Measurements from ENCODE around the gene LRRN3. TPM values are rescaled to one million over a fixed set of nuclear protein-coding genes. Genes with fewer than 3 reads are reported as not detected.

Gene LRRN3
- total and polyA plus RNA-seq, 2 of the 8 experiments (the other 6 are each of a cell fraction or from before 2014, with no cell fraction given): 0.20 to 0.32 TPM

DNA sequence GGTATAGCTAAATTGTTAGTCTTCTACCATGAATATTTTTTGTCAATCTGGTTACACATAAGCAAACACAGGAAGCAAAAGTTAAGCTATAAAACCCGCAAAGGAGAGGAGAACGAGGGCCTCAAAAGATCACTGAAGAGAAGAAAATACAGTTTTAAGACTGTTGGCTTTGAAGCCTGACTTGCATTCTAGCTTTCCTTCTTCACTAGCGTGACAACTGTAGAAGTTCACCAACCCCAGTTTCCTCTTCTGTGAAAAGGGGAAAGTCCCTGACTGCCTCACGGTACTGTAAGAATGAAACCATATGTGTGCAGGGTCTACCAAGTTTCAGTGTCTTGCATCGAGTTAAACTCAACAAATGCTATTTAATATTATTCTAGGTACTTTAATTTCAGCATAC, 7.5 kb upstream of the LRRN3 start:
- no peaks in the 10 kb centered on the region for H3K79me1 ChIP-seq (ENCODE audit: low read depth, low read length)
- TF ChIP-seq RFX5 (IDR thresholded peaks at IDR 0.05; ENCODE audit: borderline replicate concordance, low read depth, low read length) (no peak), CTBP2 (IDR thresholded peaks at IDR 0.05; ENCODE audit: borderline replicate concordance, insufficient read depth, insufficient read length, low read length) (no peak), RNF2 (IDR thresholded peaks at IDR 0.05; ENCODE audit: borderline replicate concordance, low read depth, low read length, missing control alignments, poor library complexity, severe bottlenecking) (no peak), MAFK (IDR thresholded peaks at IDR 0.05; ENCODE audit: low read depth, low read length) (no peak), KDM4A (IDR thresholded peaks at IDR 0.05; ENCODE audit: low read depth, low read length, severe bottlenecking) (no peak), NRF1 (IDR thresholded peaks at IDR 0.05; ENCODE audit: low read depth, low read length) (no peak), TAF1 (IDR thresholded peaks at IDR 0.05; ENCODE audit: low read depth, low read length) (no peak), ZNF274 (IDR thresholded peaks at IDR 0.05; ENCODE audit: borderline replicate concordance, extremely low read depth, low read length) (no peak)
- TF ChIP-seq, protein P1, sequence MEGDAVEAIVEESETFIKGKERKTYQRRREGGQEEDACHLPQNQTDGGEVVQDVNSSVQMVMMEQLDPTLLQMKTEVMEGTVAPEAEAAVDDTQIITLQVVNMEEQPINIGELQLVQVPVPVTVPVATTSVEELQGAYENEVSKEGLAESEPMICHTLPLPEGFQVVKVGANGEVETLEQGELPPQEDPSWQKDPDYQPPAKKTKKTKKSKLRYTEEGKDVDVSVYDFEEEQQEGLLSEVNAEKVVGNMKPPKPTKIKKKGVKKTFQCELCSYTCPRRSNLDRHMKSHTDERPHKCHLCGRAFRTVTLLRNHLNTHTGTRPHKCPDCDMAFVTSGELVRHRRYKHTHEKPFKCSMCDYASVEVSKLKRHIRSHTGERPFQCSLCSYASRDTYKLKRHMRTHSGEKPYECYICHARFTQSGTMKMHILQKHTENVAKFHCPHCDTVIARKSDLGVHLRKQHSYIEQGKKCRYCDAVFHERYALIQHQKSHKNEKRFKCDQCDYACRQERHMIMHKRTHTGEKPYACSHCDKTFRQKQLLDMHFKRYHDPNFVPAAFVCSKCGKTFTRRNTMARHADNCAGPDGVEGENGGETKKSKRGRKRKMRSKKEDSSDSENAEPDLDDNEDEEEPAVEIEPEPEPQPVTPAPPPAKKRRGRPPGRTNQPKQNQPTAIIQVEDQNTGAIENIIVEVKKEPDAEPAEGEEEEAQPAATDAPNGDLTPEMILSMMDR (IDR thresholded peaks at IDR 0.05; ENCODE audit: control extremely low read depth in 1 of 3, insufficient read depth in 1 of 3, low read depth in 1 of 3, low read length in 3 of 3): no peak
- TF ChIP-seq, protein P2, sequence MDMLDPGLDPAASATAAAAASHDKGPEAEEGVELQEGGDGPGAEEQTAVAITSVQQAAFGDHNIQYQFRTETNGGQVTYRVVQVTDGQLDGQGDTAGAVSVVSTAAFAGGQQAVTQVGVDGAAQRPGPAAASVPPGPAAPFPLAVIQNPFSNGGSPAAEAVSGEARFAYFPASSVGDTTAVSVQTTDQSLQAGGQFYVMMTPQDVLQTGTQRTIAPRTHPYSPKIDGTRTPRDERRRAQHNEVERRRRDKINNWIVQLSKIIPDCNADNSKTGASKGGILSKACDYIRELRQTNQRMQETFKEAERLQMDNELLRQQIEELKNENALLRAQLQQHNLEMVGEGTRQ (IDR thresholded peaks at IDR 0.05; ENCODE audit: low read length): no peak

More for the DNA sequence above, 7.5 kb upstream of the LRRN3 start:
- Histone ChIP-seq H3K36me3 (ENCODE audit: control insufficient read depth in 2 of 4, insufficient read depth in 4 of 4, low read length in 3 of 4) (no peaks in the 10 kb centered on the region), H3K9ac (replicated peaks in 1 of 4; ENCODE audit: extremely low read depth in 1 of 4, low read depth in 3 of 4, low read length in 3 of 4) (no peak overlapping the region), H3K4me1 (replicated peaks in 1 of 4; ENCODE audit: control insufficient read depth in 3 of 4, insufficient read depth in 4 of 4, low read length in 3 of 4) (peaks cover 0 to 9% (median 1%) of the 10 kb centered on the region in 4 experiments; a peak in 1 of 7 replicates), H3K27ac (ENCODE audit: low read depth, low read length) (no peak overlapping the region), H2AK5ac (ENCODE audit: low read depth, low read length) (no peak overlapping the region), H3K18ac (ENCODE audit: extremely low read depth, low read length) (no peak overlapping the region), H2BK5ac (ENCODE audit: low read depth, low read length) (no peak overlapping the region), H4K20me1 (replicated peaks in 1 of 2; ENCODE audit: control insufficient read depth in 1 of 2, insufficient read depth in 2 of 2, low read length in 2 of 2) (no peaks in the 10 kb centered on the region), H3K9me3 (ENCODE audit: insufficient read depth in 2 of 2, low read depth in 1 of 2, low read length in 1 of 2) (no peaks in the 10 kb centered on the region), H2BK12ac (ENCODE audit: low read depth, low read length) (no peak overlapping the region), H4K8ac (ENCODE audit: extremely low read depth, insufficient read depth, low read length) (no peak overlapping the region), H3K56ac (replicated peaks; ENCODE audit: insufficient read length, low read depth, low read length) (no peak overlapping the region), H3K4ac (replicated peaks; ENCODE audit: insufficient read length, low read depth, low read length) (no peak overlapping the region), H2BK15ac (ENCODE audit: low read length) (no peak overlapping the region), H2BK20ac (ENCODE audit: low read length) (no peak overlapping the region), H4K5ac (ENCODE audit: insufficient read length, low read depth, low read length) (no peak overlapping the region), H3K23ac (ENCODE audit: insufficient read length) (no peak overlapping the region), H3K27me3 (replicated peaks in 1 of 4; ENCODE audit: control insufficient read depth in 3 of 4, extremely low read depth in 1 of 4, insufficient read depth in 3 of 4, low read length in 3 of 4) (no peaks in the 10 kb centered on the region), H2AFZ (ENCODE audit: low read length) (no peak overlapping the region), H3K4me3 (ENCODE audit: extremely low read depth in 1 of 4, insufficient read depth in 2 of 4, low read depth in 3 of 4, low read length in 4 of 4) (no peak overlapping the region), H2BK120ac (replicated peaks; ENCODE audit: low read depth, low read length) (no peak overlapping the region), H3K14ac (ENCODE audit: insufficient read length) (no peak overlapping the region), H3K4me2 (ENCODE audit: insufficient read depth in 1 of 2, low read depth in 2 of 2, low read length in 2 of 2) (no peak overlapping the region), H3K79me2 (ENCODE audit: control insufficient read depth in 1 of 2, insufficient read depth in 2 of 2, low read length in 2 of 2) (no peaks in the 10 kb centered on the region), H3K23me2 (ENCODE audit: low read depth, low read length) (no peaks in the 10 kb centered on the region), H4K91ac (replicated peaks; ENCODE audit: insufficient read length, low read length) (no peak overlapping the region)
- FAIRE-seq: no peak
- WGBS, 2 experiments (ENCODE audit: extremely low coverage in 1 of 2, insufficient coverage in 1 of 2, insufficient read length in 1 of 2, insufficient replicate concordance in 2 of 2, low coverage in 1 of 2, low lambda C conversion rate in 2 of 2, missing lambda C conversion rate in 1 of 2): 82% methylated on average over 5 of the region's 5 CpGs; no CpG with 5 or more reads in 1 of the 2 experiments
- ChIA-PET POLR2A (ENCODE audit: partially characterized antibody) (no interaction called here), CTCF (ENCODE audit: partially characterized antibody) (interaction anchor here (0.6 to 1.3 kb wide), 2 partner anchors 9 to 11 kb away, joined by 3 to 8 read pairs; no protein-coding TSS in a partner anchor)
- no peak for DNase-seq (ENCODE audit: low read depth in 1 of 2, low spot score in 2 of 2)

Measured in H1 (cell line).